Thyroid gland (tissue), 4 donors: Measurements from ENCODE around the gene PRDX6. TPM values are rescaled to one million over a fixed set of nuclear protein-coding genes. Genes with fewer than 3 reads are reported as not detected.

Source experiments
- DNase-seq, 2 donors: peaks; one replicate each; pipeline ENCODE4 v3.0.0-alpha.2; 2019
- H3K27ac ChIP-seq, 3 donors: fragments of 200-600 bp; sonication (generic); 1 replicate in 2 of 3; 2 replicates in 1 of 3; pipeline ENCODE4 v1.5.1; 2016 to 2019; ENCODE audit warnings: mild to moderate bottlenecking in 1 of 3, moderate library complexity in 1 of 3
- H3K27me3 ChIP-seq: fragments of 200-600 bp; sonication (generic); one replicate; pipeline ENCODE4 v1.5.1; 2019
- H3K36me3 ChIP-seq, 2 donors: fragments of 200-600 bp; sonication (generic); one replicate each; pipeline ENCODE4 v1.5.1; 2016 to 2019
- H3K4me1 ChIP-seq, 2 donors: fragments of 200-600 bp; sonication (generic); one replicate each; pipeline ENCODE4 v1.5.1; 2017 to 2019
- H3K4me3 ChIP-seq, 3 donors: fragments of 200-600 bp; sonication (generic); replicated peaks in 1 of 3; 1 replicate in 2 of 3; 2 replicates in 1 of 3; pipeline ENCODE4 v1.5.1; 2016; ENCODE audit warnings: mild to moderate bottlenecking in 1 of 3
- H3K9me3 ChIP-seq: fragments of 200-600 bp; sonication (generic); one replicate; pipeline ENCODE4 v1.5.1; 2017
- POLR2A ChIP-seq, 2 donors: fragments of 450-650 bp; IDR thresholded peaks; one replicate each; pipeline ENCODE4 v1.6.1; 2017; ENCODE audit warnings: antibody characterized with exemption in 2 of 2, mild to moderate bottlenecking in 2 of 2, moderate library complexity in 1 of 2
- WGBS, 2 donors: methylation state at CpG; one replicate each; pipeline ENCODE4 v1.1.5; 2017; 5-methylcytosine and 5-hydroxymethylcytosine counted together
- intact Hi-C: fragments of 100-400 bp; cut with DNase I; formaldehyde crosslinking; loops from one replicate; pipeline ENCODE4 v1.15.1; 2023
- total RNA-seq, 4 donors: library from RNA; depleted of rRNA; stranded (reverse); fragments of >200 nt; gene quantifications; one replicate each; pipeline ENCODE4 v1.2.3, GENCODE V29; 2016
- TF ChIP-seq, protein P1 (sequence below), 6 experiments: fragments of 200-600 bp in 3 of 6; fragments of 450-650 bp in 3 of 6; sonication (generic) in 3 of 6; IDR thresholded peaks; one replicate each; pipeline ENCODE4 v1.5.1; 2016 to 2019; ENCODE audit warnings: antibody characterized with exemption in 6 of 6, mild to moderate bottlenecking in 2 of 6, inconsistent platforms in 1 of 6, moderate library complexity in 1 of 6

PRDX6 gene
- total RNA-seq, 4 donors from 2014 or later: 161 to 301 (median 233) TPM

DNA sequence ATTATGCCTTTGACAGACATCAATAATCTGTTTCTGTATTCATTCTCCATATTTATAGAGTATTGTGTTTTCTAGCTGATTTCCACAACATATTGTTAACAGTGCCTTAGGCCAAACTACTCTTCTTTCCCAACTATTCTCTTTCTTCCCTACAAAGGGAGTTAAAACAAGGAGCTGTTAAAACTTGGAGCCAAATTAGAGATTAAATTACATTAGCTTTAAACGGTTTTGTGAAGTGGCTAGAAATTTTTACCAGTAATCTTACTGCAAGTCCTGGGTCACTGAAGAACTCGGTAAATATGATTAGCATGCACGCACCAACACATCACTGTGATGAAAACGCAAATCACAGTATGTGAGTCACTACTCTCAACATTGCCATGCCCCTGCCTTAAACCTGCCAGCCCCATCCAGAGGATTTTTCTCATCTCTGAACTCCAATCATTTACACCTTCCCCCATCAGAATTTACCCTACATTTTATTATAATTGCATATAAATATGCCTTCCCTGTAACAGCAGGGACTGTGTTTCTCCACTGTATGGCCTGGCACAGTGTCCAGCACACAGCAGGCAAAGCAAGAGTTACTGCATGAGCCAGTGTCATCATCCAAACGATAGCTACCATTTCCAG lies 1.5 kb upstream of the PRDX6 start:
- no peak for DNase-seq
- Histone ChIP-seq H3K4me1 (peaks cover 30 to 34% of the 10 kb centered on the region in 2 donors), H3K9me3 (no peaks in the 10 kb centered on the region), H3K4me3 (peak overlapping the region in 1 of 3 donors; percentile 70), H3K27me3 (no peaks in the 10 kb centered on the region), H3K36me3 (no peaks in the 10 kb centered on the region), H3K27ac (no peak overlapping the region)
- 58 to 77% methylated on average over 5 of the region's 5 CpGs for WGBS, 2 donors
- TF ChIP-seq, protein P1, sequence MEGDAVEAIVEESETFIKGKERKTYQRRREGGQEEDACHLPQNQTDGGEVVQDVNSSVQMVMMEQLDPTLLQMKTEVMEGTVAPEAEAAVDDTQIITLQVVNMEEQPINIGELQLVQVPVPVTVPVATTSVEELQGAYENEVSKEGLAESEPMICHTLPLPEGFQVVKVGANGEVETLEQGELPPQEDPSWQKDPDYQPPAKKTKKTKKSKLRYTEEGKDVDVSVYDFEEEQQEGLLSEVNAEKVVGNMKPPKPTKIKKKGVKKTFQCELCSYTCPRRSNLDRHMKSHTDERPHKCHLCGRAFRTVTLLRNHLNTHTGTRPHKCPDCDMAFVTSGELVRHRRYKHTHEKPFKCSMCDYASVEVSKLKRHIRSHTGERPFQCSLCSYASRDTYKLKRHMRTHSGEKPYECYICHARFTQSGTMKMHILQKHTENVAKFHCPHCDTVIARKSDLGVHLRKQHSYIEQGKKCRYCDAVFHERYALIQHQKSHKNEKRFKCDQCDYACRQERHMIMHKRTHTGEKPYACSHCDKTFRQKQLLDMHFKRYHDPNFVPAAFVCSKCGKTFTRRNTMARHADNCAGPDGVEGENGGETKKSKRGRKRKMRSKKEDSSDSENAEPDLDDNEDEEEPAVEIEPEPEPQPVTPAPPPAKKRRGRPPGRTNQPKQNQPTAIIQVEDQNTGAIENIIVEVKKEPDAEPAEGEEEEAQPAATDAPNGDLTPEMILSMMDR (IDR thresholded peaks at IDR 0.05): no peak
- no peak for TF ChIP-seq POLR2A (IDR thresholded peaks at IDR 0.05)
- intact Hi-C loops: no loop called here

GRCh38 chr1:173476197-173476664 lies 904 bp upstream of the PRDX6 start:
- H3K4me3 ChIP-seq: peak overlapping the region; percentile 70 to 90 (median 78)
- peaks cover 2 to 3% of the 10 kb centered on the region in 2 donors for H3K36me3 ChIP-seq
- no peak for DNase-seq
- 53 to 60% methylated on average over 5 of the region's 5 CpGs for WGBS, 2 donors
- no peaks in the 10 kb centered on the region for H3K9me3 ChIP-seq
- H3K27me3 ChIP-seq: no peaks in the 10 kb centered on the region
- H3K27ac ChIP-seq: peak overlapping the region; percentile 72 to 88 (median 85)
- intact Hi-C loops: no loop called here
- TF ChIP-seq POLR2A (IDR thresholded peaks at IDR 0.05): no peak
- TF ChIP-seq, protein P1 (IDR thresholded peaks at IDR 0.05): no peak
- H3K4me1 ChIP-seq: peaks cover 30 to 37% of the 10 kb centered on the region in 2 donors

GRCh38 chr1:173476665-173477285 lies 360 bp upstream of the PRDX6 start:
- TF ChIP-seq, protein P1 (IDR thresholded peaks at IDR 0.05): no peak
- peak in 1 of 2 donors; percentile 57 for TF ChIP-seq POLR2A (IDR thresholded peaks at IDR 0.05)
- Histone ChIP-seq H3K36me3 (peaks cover 8% of the 10 kb centered on the region in 2 donors), H3K27me3 (no peaks in the 10 kb centered on the region), H3K9me3 (no peaks in the 10 kb centered on the region), H3K27ac (peak overlapping the region; percentile 72 to 90 (median 85)), H3K4me3 (peak overlapping the region; percentile 78 to 90 (median 88)), H3K4me1 (peaks cover 30 to 37% of the 10 kb centered on the region in 2 donors)
- DNase-seq: peak; percentile 91 to 93
- intact Hi-C loops: no loop called here
- 0% methylated on average over 6 to 23 of the region's 62 CpGs for WGBS, 2 donors

DNA sequence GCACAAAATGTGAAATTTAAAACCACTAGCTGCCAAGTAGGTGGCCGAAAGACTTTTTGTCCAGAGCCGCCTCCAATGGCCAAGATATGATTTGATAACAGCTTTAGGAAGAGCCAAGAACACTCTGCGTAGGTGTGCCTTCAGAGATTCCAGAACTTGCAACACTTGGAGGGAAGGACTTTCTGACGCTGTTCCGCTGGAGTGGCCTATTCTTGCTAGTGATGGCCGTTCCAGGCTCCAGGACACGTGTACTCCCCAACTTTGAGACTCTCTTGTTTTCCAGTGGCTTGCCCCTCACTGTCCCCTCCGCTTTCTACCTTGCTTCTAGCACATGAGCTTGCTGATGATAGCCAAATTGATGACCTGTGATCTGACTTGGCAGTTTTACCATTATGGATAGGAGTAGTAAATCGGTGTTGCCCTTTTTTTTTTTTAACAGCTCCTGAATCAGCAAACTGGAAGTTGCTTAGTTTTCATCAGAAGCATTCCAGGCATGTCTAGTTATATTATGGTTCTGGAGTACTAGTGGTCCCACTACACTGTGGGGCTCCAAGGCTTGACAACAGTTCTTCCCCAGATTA lies 1.0 kb downstream of the PRDX6 start:
- no peaks in the 10 kb centered on the region for H3K9me3 ChIP-seq
- peak overlapping the region; percentile 90 to 98 (median 97) for H3K27ac ChIP-seq
- peaks cover 30 to 37% of the 10 kb centered on the region in 2 donors for H3K4me1 ChIP-seq
- H3K36me3 ChIP-seq: peaks cover 21 to 22% of the 10 kb centered on the region in 2 donors
- WGBS, 2 donors: 7 to 8% methylated on average over 9 of the region's 9 CpGs
- TF ChIP-seq, protein P1 (IDR thresholded peaks at IDR 0.05): no peak
- TF ChIP-seq POLR2A (IDR thresholded peaks at IDR 0.05): peak in 1 of 2 donors; percentile 53
- no peaks in the 10 kb centered on the region for H3K27me3 ChIP-seq
- DNase-seq: peak; percentile 73 to 76
- intact Hi-C loops: no loop called here
- peak overlapping the region; percentile 80 to 91 (median 88) for H3K4me3 ChIP-seq
